HepG2 (cell line): ENCODE data around the gene TMEM9B. TPM values are rescaled to one million over a fixed set of nuclear protein-coding genes. Genes with fewer than 3 reads are reported as not detected.

Experiments used
- AGO2 ChIP-seq: fragments of 200-400 bp; formaldehyde crosslinking; optimal IDR thresholded peaks from 2 replicates; pipeline ENCODE3; 2017; ENCODE audit warnings: mild to moderate bottlenecking, low read depth, low read length, moderate library complexity
- BORCS8-MEF2B ChIP-seq: sonication (generic); formaldehyde crosslinking; IDR thresholded peaks from 2 replicates; pipeline ENCODE4 v1.8.0; 2022; ENCODE audit warnings: mild to moderate bottlenecking, missing genetic modification reagents
- CERS6 ChIP-seq: sonication (generic); formaldehyde crosslinking; IDR thresholded peaks from 2 replicates; pipeline ENCODE4 v1.5.0; 2020; ENCODE audit warnings: missing genetic modification reagents
- DMAP1 ChIP-seq: IDR thresholded peaks from 2 replicates; pipeline ENCODE4 v1.6.1; 2016
- DRAP1 ChIP-seq: IDR thresholded peaks from 2 replicates; pipeline ENCODE4 v1.6.1; 2016; ENCODE audit warnings: missing genetic modification reagents, missing compliant biosample characterization
- HNF4G ChIP-seq, 2 experiments: sonication (generic) in 1 of 2; formaldehyde crosslinking in 1 of 2; IDR thresholded peaks; 2 replicates each; pipeline versions ENCODE4 v1.4.0 to v1.6.1; 2011 to 2020; ENCODE audit warnings: borderline replicate concordance in 2 of 2, low read depth in 2 of 2, mild to moderate bottlenecking in 2 of 2, low read length in 1 of 2, missing genetic modification reagents in 1 of 2, moderate library complexity in 1 of 2
- HNRNPL ChIP-seq: fragments of 200-400 bp; formaldehyde crosslinking; IDR thresholded peaks from 2 replicates; pipeline ENCODE4 v1.6.1; 2017; ENCODE audit warnings: mild to moderate bottlenecking, low read depth, low read length
- KAT7 ChIP-seq: IDR thresholded peaks from 2 replicates; pipeline ENCODE4 v1.6.1; 2018; ENCODE audit warnings: borderline replicate concordance, missing compliant biosample characterization
- KDM3A ChIP-seq: IDR thresholded peaks from 2 replicates; pipeline ENCODE4 v1.6.1; 2018; ENCODE audit warnings: low read depth, missing compliant biosample characterization
- KMT2B ChIP-seq: IDR thresholded peaks from 2 replicates; pipeline ENCODE4 v1.6.1; 2016; ENCODE audit warnings: missing genetic modification reagents, missing compliant biosample characterization
- MYPOP ChIP-seq: sonication (generic); formaldehyde crosslinking; IDR thresholded peaks from 2 replicates; pipeline ENCODE4 v1.8.1; 2023; ENCODE audit warnings: mild to moderate bottlenecking, moderate library complexity, missing genetic modification reagents
- ONECUT2 ChIP-seq: sonication (generic); formaldehyde crosslinking; IDR thresholded peaks from 2 replicates; pipeline ENCODE4 v1.4.0; 2020; ENCODE audit warnings: missing genetic modification reagents
- PHF20 ChIP-seq: sonication (generic); formaldehyde crosslinking; IDR thresholded peaks from 2 replicates; pipeline ENCODE4 v1.5.0; 2020; ENCODE audit warnings: mild to moderate bottlenecking, missing genetic modification reagents
- SAP130 ChIP-seq: IDR thresholded peaks from 2 replicates; pipeline ENCODE4 v1.6.1; 2016; ENCODE audit warnings: low read depth
- SP5 ChIP-seq: IDR thresholded peaks from 2 replicates; pipeline ENCODE4 v1.6.1; 2016; ENCODE audit warnings: low read depth, borderline replicate concordance
- SRY ChIP-seq: sonication (generic); formaldehyde crosslinking; IDR thresholded peaks from 2 replicates; pipeline ENCODE4 v1.8.0; 2022; ENCODE audit warnings: mild to moderate bottlenecking, missing genetic modification reagents
- THAP11 ChIP-seq: IDR thresholded peaks from 2 replicates; pipeline ENCODE4 v1.6.1; 2016; ENCODE audit warnings: missing biosample characterization, missing genetic modification reagents
- TOPORS ChIP-seq: sonication (generic); formaldehyde crosslinking; IDR thresholded peaks from 2 replicates; pipeline ENCODE4 v1.8.0; 2023; ENCODE audit warnings: mild to moderate bottlenecking, missing genetic modification reagents
- ZBTB7B ChIP-seq: sonication (generic); formaldehyde crosslinking; IDR thresholded peaks from 2 replicates; pipeline ENCODE4 v1.4.0; 2020; ENCODE audit warnings: missing genetic modification reagents
- ZFP90 ChIP-seq: sonication (generic); formaldehyde crosslinking; IDR thresholded peaks from 2 replicates; pipeline ENCODE4 v1.8.0; 2022; ENCODE audit warnings: missing genetic modification reagents, mild to moderate bottlenecking, inconsistent platforms, borderline replicate concordance
- ZFY ChIP-seq: sonication (generic); formaldehyde crosslinking; IDR thresholded peaks from 2 replicates; pipeline ENCODE4 v1.4.0; 2020; ENCODE audit warnings: missing genetic modification reagents
- ZKSCAN1 ChIP-seq: fragments of 150-350 bp; IDR thresholded peaks from 2 replicates; pipeline ENCODE4 v1.6.1; 2014; ENCODE audit warnings: low read length
- ZNF20 ChIP-seq: sonication (generic); formaldehyde crosslinking; IDR thresholded peaks from 2 replicates; pipeline ENCODE4 v1.4.0; 2020; ENCODE audit warnings: mild to moderate bottlenecking, moderate library complexity, missing genetic modification reagents
- ZNF326 ChIP-seq: sonication (generic); formaldehyde crosslinking; IDR thresholded peaks from 2 replicates; pipeline ENCODE4 v1.4.0; 2020; ENCODE audit warnings: missing genetic modification reagents, borderline replicate concordance
- ZNF354B ChIP-seq: sonication (generic); formaldehyde crosslinking; IDR thresholded peaks from 2 replicates; pipeline ENCODE4 v1.8.0; 2022; ENCODE audit warnings: mild to moderate bottlenecking, missing genetic modification reagents
- ZNF367 ChIP-seq: sonication (generic); formaldehyde crosslinking; IDR thresholded peaks from 2 replicates; pipeline ENCODE4 v1.4.0; 2020; ENCODE audit warnings: missing genetic modification reagents, borderline replicate concordance
- ZNF616 ChIP-seq: sonication (generic); formaldehyde crosslinking; IDR thresholded peaks from 2 replicates; pipeline ENCODE4 v1.5.0; 2020; ENCODE audit warnings: low read depth, mild to moderate bottlenecking, missing genetic modification reagents
- ZSCAN20 ChIP-seq: sonication (generic); formaldehyde crosslinking; IDR thresholded peaks from 2 replicates; pipeline ENCODE4 v1.4.0; 2020; ENCODE audit warnings: missing genetic modification reagents, mild to moderate bottlenecking, borderline replicate concordance
- ZSCAN22 ChIP-seq: sonication (generic); formaldehyde crosslinking; IDR thresholded peaks from 2 replicates; pipeline ENCODE4 v1.4.0; 2020; ENCODE audit warnings: mild to moderate bottlenecking, missing genetic modification reagents
- polyA plus RNA-seq, 8 experiments: library from polyadenylated mRNA; depleted of rRNA in 3 of 8; stranded (reverse) in 7 of 8; unstranded in 1 of 8; fragments of >200 nt; fragmentation: Illumina TruSeq in 4 of 8; extraction: Trizol in 4 of 8; gene quantifications; 2 replicates each; pipeline versions ENCODE4 v1.2.1 to v1.2.3, GENCODE V29; 2011 to 2016; ENCODE audit warnings: low read depth in 4 of 8, missing spikeins in 1 of 8, mixed read lengths in 1 of 8; ENCODE audit not compliant: insufficient read depth in 1 of 8
- total RNA-seq, 5 experiments: library from RNA; depleted of rRNA; stranded (reverse); fragments of >200 nt; fragmentation: Illumina TruSeq; extraction: Trizol; gene quantifications; 2 replicates each; pipeline ENCODE4 v1.2.3, GENCODE V29; 2016; ENCODE audit warnings: low read depth in 1 of 5

The TMEM9B gene
- total and polyA plus RNA-seq, 2 of the 13 experiments (the other 11 are each of a cell fraction or from before 2014, with no cell fraction given), result 12.4 to 20.8 TPM

- no peak for TF ChIP-seq HNF4G (IDR thresholded peaks at IDR 0.05; ENCODE audit: borderline replicate concordance, low read depth, low read length)
- no peak for TF ChIP-seq HNF4G (CRISPR knock-in tag; IDR thresholded peaks at IDR 0.05; ENCODE audit: borderline replicate concordance, low read depth)
- TF ChIP-seq MYPOP (CRISPR knock-in tag), result peak; percentile 98
- TF ChIP-seq ZSCAN22 (CRISPR knock-in tag), result no peak
- 0 out of 2 replicates have a peak, but pooled peaks have one; percentile 47 for TF ChIP-seq HNRNPL
- peak; percentile 60 for TF ChIP-seq DRAP1
- TF ChIP-seq ZFY, result peak; percentile 95
- peak; percentile 74; the same call in 1 of the 2 replicates for TF ChIP-seq SRY (CRISPR knock-in tag)
- 0 out of 2 replicates have a peak, but pooled peaks have one; percentile 13 for TF ChIP-seq ZSCAN20 (CRISPR knock-in tag)
- TF ChIP-seq ZNF20 (CRISPR knock-in tag), result 0 out of 2 replicates have a peak, but pooled peaks have one; percentile 34
- TF ChIP-seq BORCS8-MEF2B, result peak; percentile 24; the same call in 1 of the 2 replicates
- peak; percentile 93 for TF ChIP-seq ZBTB7B (CRISPR knock-in tag)
- TF ChIP-seq ZKSCAN1, result no peak
- peak; percentile 75 for TF ChIP-seq PHF20 (CRISPR knock-in tag)
- TF ChIP-seq TOPORS, result peak; percentile 90; the same call in 1 of the 2 replicates
- TF ChIP-seq DMAP1 (CRISPR knock-in tag), result peak; percentile 44; the same call in 1 of the 2 replicates
- TF ChIP-seq KDM3A, result peak; percentile 51; the same call in 1 of the 2 replicates
- 0 out of 2 replicates have a peak, but pooled peaks have one; percentile 34 for TF ChIP-seq ZNF616 (CRISPR knock-in tag)
- no peak for TF ChIP-seq CERS6 (CRISPR knock-in tag)
- no peak for TF ChIP-seq ZNF367 (CRISPR knock-in tag)
- TF ChIP-seq ONECUT2, result no peak
- no peak for TF ChIP-seq ZNF326 (CRISPR knock-in tag)
- TF ChIP-seq ZNF354B (CRISPR knock-in tag), result peak; percentile 49; the same call in 1 of the 2 replicates
- TF ChIP-seq AGO2, result peak; percentile 57
- TF ChIP-seq ZFP90 (CRISPR knock-in tag), result 0 out of 2 replicates have a peak, but pooled peaks have one; percentile 38
- TF ChIP-seq KMT2B (CRISPR knock-in tag), result peak; percentile 43; the same call in 1 of the 2 replicates
- TF ChIP-seq SP5 (CRISPR knock-in tag), result peak; percentile 32; the same call in 1 of the 2 replicates
- peak; percentile 32; the same call in 1 of the 2 replicates for TF ChIP-seq KAT7 (CRISPR knock-in tag)
- peak; percentile 72 for TF ChIP-seq SAP130 (CRISPR knock-in tag)
- TF ChIP-seq THAP11 (CRISPR knock-in tag), result 0 out of 2 replicates have a peak, but pooled peaks have one; percentile 32
Measured at GRCh38 chr11:8911029-8911823, 53.0 kb downstream of the TMEM9B start, which contains the start of gene AKIP1 (continued).
